Measurements from ENCODE around the gene SLC4A4. TPM values are rescaled to one million over a fixed set of nuclear protein-coding genes. Genes with fewer than 3 reads are reported as not detected.

The SLC4A4 gene
- total RNA-seq, 1 experiment from 2014 or later: 0.92 TPM

DNA sequence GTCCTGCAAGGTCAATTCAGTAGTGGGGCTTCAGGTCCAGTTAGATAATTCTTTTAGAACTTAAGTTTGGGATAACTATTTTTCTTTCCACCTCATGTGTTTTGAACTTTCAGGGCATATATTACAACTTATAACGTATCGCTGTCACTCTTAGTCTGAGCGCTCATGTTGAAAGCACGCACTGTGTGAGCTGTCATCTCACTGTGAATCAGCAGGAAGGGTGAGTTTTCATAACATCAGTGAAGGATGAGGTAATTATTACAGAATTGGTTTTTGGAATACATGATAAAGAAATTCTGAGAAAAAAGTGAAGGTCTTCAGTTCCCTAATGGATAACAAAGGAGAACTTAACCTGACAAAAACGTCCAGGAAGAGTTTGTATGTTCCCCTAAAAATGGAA lies 45.1 kb upstream of the SLC4A4 start:
- H2BK120ac ChIP-seq (ENCODE audit: low read depth, low read length, poor library complexity, severe bottlenecking): no peak overlapping the region
- no peaks in the 10 kb centered on the region for H3K36me3 Mint-ChIP-seq (ENCODE audit: insufficient read depth in 1 of 3, low read depth in 3 of 3)
- H3K18ac ChIP-seq (ENCODE audit: insufficient read length, low read depth, low read length): no peak overlapping the region
- DNase-seq: no peak
- no peak overlapping the region for H3K4me2 ChIP-seq (ENCODE audit: insufficient read depth, insufficient read length, low read length)
- no peak overlapping the region for H2BK15ac ChIP-seq (ENCODE audit: low read depth, low read length)
- no peaks in the 10 kb centered on the region for H3K9me3 ChIP-seq (ENCODE audit: control insufficient read depth, low read depth, low read length)
- no peaks in the 10 kb centered on the region for H3K27me3 ChIP-seq (ENCODE audit: insufficient read depth, low read length)
- H3K9me3 Mint-ChIP-seq: no peaks in the 10 kb centered on the region
- no peak overlapping the region for H3K4ac ChIP-seq (ENCODE audit: low read depth, low read length)
- H4K5ac ChIP-seq (ENCODE audit: insufficient read length, low read depth, low read length): no peak overlapping the region
- no peaks in the 10 kb centered on the region for H3K79me1 ChIP-seq (ENCODE audit: insufficient read depth, low read depth, low read length, poor library complexity, severe bottlenecking)
- no peaks in the 10 kb centered on the region for H3K79me2 ChIP-seq (ENCODE audit: insufficient read depth, low read length)
- H2AK5ac ChIP-seq (ENCODE audit: insufficient read length, low read length): no peak overlapping the region
- TF ChIP-seq, protein P1, sequence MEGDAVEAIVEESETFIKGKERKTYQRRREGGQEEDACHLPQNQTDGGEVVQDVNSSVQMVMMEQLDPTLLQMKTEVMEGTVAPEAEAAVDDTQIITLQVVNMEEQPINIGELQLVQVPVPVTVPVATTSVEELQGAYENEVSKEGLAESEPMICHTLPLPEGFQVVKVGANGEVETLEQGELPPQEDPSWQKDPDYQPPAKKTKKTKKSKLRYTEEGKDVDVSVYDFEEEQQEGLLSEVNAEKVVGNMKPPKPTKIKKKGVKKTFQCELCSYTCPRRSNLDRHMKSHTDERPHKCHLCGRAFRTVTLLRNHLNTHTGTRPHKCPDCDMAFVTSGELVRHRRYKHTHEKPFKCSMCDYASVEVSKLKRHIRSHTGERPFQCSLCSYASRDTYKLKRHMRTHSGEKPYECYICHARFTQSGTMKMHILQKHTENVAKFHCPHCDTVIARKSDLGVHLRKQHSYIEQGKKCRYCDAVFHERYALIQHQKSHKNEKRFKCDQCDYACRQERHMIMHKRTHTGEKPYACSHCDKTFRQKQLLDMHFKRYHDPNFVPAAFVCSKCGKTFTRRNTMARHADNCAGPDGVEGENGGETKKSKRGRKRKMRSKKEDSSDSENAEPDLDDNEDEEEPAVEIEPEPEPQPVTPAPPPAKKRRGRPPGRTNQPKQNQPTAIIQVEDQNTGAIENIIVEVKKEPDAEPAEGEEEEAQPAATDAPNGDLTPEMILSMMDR (conservative IDR thresholded peaks at IDR 0.05): no peak
- H2BK5ac ChIP-seq (ENCODE audit: insufficient read length, low read length): no peak overlapping the region
- no peaks in the 10 kb centered on the region for H3K4me1 Mint-ChIP-seq
- H3K4me3 Mint-ChIP-seq: no peak overlapping the region
- no peak overlapping the region for H2BK12ac ChIP-seq (ENCODE audit: insufficient read length, low read depth, low read length)
- no peaks in the 10 kb centered on the region for H4K20me1 ChIP-seq (ENCODE audit: control insufficient read depth, insufficient read depth, insufficient read length)
- H3T11ph ChIP-seq (ENCODE audit: low read length): no peak overlapping the region
- H3K56ac ChIP-seq (ENCODE audit: insufficient read length, low read depth, low read length): no peak overlapping the region
- no peaks in the 10 kb centered on the region; the same call in 1 of the 2 replicates for H3K4me1 ChIP-seq (ENCODE audit: insufficient read depth, low read length)
- no CpG with 5 or more reads among the region's 5 CpGs for WGBS (ENCODE audit: extremely low coverage, insufficient read length, low lambda C conversion rate)
- H4K91ac ChIP-seq (ENCODE audit: insufficient read length, low read depth, low read length): no peak overlapping the region
- no peak overlapping the region for H3K27ac ChIP-seq (ENCODE audit: insufficient read length, low read depth, low read length)
- H3K27ac Mint-ChIP-seq: no peak overlapping the region
- no peak overlapping the region for H2BK20ac ChIP-seq (ENCODE audit: low read depth, low read length, poor library complexity, severe bottlenecking)
- no peak overlapping the region for H4K8ac ChIP-seq (replicated peaks; ENCODE audit: insufficient read length, low read depth, low read length)
- H3K23ac ChIP-seq (ENCODE audit: insufficient read length, low read depth, low read length): no peak overlapping the region
- H3K14ac ChIP-seq (ENCODE audit: insufficient read depth, low read length): no peak overlapping the region
- H2AFZ ChIP-seq (ENCODE audit: low read length): no peak overlapping the region
- H3K23me2 ChIP-seq (ENCODE audit: insufficient read length, low read depth, low read length, poor library complexity, severe bottlenecking): no peaks in the 10 kb centered on the region
- H3K27me3 Mint-ChIP-seq (ENCODE audit: low read depth): no peaks in the 10 kb centered on the region
- H3K9ac ChIP-seq (ENCODE audit: extremely low read depth, insufficient read length, low read length): no peak overlapping the region

All from H9 (cell line).